NCI-H460 (cell line): ENCODE data around the gene POGLUT3. TPM values are rescaled to one million over a fixed set of nuclear protein-coding genes. Genes with fewer than 3 reads are reported as not detected.

Experiments used
- DNase-seq: peaks from one replicate; pipeline ENCODE4 v3.0.0-alpha.2; 2016; ENCODE audit warnings: low read depth; ENCODE audit errors: extremely low read depth
- polyA plus RNA-seq: library from polyadenylated mRNA; depleted of rRNA; stranded (reverse); fragments of >200 nt; gene quantifications from 2 replicates; pipeline ENCODE4 v1.2.3, GENCODE V29; 2014; cell fraction: nucleus; rRNA removed
- total RNA-seq: library from RNA; depleted of rRNA; stranded (reverse); fragments of >200 nt; shearing (Covaris generic); gene quantifications from 2 replicates; pipeline ENCODE4 v1.2.3, GENCODE V29; 2014; rRNA removed

The POGLUT3 gene, protein sequence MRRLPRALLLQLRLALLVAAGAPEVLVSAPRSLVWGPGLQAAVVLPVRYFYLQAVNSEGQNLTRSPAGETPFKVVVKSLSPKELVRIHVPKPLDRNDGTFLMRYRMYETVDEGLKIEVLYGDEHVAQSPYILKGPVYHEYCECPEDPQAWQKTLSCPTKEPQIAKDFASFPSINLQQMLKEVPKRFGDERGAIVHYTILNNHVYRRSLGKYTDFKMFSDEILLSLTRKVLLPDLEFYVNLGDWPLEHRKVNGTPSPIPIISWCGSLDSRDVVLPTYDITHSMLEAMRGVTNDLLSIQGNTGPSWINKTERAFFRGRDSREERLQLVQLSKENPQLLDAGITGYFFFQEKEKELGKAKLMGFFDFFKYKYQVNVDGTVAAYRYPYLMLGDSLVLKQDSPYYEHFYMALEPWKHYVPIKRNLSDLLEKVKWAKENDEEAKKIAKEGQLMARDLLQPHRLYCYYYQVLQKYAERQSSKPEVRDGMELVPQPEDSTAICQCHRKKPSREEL
- 20.5 and 23.3 TPM in 2 replicates for total RNA-seq
- polyA plus RNA-seq = 23.4 and 25.5 TPM in 2 replicates

DNA sequence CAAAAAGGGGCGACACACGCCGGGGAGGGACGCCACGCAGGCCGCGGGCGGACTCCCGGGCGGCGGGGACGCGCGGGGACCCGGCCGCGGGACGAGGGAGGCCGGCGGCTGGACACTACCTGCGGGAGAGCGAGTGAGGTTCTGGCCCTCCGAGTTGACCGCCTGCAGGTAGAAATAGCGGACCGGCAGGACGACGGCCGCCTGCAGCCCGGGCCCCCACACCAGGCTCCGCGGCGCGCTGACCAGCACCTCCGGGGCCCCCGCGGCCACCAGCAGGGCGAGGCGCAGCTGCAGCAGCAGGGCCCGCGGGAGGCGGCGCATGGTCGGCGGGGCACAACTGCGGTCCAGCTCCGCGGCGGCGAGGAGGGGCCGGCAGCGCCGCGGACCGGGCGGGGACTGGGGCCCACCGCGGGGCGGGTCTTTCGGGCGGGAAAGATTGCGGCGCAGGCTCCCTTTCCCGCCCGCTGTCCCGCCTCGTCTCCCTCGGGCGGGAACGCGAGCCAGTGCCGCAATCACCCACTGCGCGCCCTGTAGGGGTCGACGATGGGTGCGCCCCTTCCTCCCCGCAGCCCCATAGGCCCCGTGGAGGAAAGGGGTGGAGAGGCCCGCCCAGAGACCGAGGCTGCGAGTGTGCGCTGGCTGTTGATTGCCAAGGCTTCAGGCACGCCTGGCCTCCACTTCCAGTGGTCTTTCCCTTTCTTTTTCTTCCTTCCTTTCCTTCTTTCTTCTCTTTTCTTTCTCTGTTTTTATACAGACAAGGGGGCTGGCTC lies at the start of gene POGLUT3:
Gene POGLUT3 (minus strand): TSS at position 339 of the 770 bp plus-strand sequence. CDS start 18 bp downstream, at position 321.
- peak; percentile 8 for DNase-seq

DNA sequence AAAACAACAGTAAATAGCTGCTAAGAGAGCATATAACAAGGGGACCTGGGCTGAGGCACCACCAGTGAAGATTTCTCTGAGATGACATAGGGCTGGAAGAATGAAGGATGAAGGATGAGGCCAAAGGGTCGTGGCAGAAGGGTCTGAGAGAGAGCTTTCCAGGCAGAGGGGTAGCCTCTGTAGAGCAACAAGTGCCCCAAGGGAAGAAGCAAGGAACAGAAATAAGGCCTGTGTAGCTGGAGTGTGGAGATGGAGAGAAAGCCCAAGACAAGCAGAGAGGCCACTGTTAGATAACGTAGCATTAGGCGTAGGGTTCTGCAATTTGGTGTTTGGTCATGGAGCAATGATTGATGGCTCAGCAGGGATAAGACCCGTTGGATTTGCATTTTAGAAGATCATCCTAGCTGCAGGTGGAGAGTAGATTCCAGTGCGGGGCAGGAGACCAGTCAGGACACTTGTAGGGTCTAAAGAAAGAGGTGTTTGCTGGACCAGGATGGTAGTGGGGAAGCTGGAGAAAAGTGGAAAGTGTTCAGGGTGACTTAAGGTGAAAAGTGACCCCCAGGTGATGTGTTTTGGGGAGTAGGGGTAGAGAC lies 47.8 kb upstream of the POGLUT3 start:
- DNase-seq = no peak

DNA sequence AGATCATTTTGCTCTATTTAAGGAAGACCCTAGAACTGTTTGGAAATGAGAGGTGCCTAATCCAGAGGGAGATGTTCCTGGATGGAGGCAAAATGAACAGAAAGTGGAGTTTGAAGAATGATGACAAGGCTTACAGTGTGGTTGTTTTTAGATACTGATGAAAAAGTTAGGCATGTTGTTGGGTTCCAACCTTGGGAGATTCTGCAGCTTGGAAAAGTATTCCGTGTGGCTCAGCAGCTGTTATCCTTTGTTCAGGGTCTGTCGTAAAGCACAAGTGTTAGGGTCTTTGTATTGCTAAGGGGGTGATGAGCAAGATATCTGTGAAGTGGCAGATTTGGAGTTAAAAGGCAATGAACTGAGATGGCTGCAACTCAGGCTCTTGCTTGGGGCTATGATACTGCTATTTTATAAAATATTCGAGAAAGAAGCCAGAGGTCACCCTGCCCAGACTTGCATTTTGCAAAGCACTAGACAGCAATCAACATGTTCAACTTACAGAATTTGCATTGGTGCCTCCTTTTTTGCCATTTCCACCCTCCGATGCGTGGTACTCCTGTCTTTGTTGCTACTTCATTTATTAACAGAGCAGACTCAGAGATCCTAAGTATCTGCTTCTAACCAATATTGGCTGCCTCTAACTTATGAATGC lies 45.3 kb upstream of the POGLUT3 start:
- no peak for DNase-seq

DNA sequence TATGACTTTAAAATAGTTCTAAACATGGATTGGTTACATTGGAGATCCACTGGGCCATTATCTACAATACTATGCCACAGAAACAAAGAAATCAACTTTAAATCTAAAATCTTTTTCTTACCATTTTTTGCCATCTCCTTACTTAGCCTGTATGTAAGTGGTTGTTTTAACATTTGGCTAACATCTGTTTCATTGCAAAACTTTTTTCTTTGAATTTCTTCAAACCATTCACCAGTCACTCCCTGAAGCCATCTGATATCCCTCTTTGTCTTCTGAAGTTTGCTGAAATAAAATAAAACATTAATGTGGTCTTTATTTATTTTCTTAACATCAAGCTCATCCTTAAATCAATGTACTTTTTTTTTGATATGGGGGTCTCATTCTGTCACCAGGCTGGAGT lies 43.3 kb upstream of the POGLUT3 start:
- no peak for DNase-seq

GRCh38 chr11:108538502-108538901 lies 40.3 kb upstream of the POGLUT3 start:
- DNase-seq = no peak

DNA sequence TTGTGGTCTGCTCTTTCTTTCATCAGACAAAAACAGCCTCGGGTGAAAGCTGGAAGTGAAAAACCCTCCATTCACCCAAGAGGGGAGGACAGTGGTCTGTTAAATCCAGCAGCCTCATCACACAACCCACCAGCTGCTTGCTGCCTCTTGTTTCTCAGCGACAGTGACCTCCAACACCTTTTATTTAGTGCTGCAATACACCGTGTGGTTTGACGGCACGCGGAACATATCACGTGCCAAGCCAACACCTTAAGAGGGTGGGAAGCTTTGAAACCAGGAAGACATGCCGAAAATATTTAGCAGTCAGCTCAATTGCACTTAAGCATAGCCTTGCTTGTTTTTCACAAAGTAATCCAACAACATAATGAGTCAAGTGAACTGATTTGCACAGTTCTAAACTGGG lies 39.8 kb upstream of the POGLUT3 start:
- no peak for DNase-seq

DNA sequence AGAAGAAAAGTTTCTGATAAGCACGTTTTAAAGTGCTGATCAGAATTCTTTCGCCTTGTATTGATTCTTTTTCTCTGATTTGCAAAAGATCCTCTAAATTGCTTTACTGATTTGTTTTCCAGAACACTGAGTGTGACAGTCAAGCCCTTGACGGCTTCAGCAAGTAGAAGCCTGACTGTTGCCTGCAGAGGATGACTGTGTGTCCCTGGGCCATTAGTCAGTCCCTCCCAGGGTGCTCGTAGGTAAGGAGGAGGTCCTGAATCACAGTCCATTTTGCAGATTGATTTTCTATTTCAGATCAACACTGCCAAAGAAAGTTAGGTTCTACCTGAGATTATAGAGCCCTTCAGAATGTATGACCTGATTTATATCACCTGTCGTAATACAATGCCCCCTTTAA lies 38.6 kb upstream of the POGLUT3 start:
- no peak for DNase-seq

DNA sequence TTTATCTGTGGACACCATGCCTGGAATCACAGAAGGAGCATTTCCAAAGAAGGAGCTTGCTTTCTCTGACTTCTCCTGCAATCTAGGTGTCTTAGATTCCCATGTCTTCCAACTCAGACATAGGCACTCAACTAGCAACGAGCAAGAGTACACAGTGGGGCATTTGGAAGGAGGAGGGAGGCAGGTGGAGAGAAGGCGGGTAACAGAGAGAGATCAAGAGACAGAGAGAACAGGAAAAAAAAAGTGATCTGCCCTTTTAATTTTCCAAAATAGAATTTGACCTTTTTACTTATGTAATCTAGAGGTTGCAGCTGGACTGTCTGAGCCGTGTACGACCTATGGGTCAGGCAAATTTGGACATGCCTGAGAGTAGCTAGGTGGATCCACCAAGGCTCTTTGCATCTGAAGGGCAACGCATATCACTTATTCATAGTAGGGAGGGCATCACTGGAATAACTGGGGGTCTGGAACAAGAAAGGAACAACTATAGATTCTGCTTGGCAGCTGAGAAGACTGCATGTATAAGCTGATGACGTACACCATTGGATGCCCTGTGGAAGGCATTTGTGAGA lies 37.3 kb upstream of the POGLUT3 start:
- DNase-seq = no peak

GRCh38 chr11:108534274-108534882 lies 36.2 kb upstream of the POGLUT3 start:
- DNase-seq = no peak

DNA sequence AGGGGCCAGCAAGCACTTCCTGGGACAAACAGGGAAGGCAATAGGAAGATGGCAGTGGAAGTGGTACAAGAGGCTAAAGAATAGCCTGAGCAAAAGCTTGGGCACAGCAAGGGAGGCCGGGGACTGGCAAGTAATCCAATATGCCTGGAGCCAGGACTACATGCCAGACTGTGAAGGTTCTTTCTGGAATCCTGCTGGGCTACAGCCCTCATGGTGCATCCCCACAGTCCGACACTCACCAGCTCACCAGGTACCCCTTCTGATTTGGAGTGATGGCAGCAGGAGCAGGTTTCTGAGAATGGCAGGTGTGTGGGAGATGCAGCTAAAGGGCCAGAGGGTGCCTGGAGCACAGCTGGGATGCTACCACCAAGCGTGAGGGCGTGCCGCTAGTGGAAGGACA lies 32.2 kb upstream of the POGLUT3 start:
- no peak for DNase-seq

GRCh38 chr11:108527382-108527781 lies 29.2 kb upstream of the POGLUT3 start:
- no peak for DNase-seq

DNA sequence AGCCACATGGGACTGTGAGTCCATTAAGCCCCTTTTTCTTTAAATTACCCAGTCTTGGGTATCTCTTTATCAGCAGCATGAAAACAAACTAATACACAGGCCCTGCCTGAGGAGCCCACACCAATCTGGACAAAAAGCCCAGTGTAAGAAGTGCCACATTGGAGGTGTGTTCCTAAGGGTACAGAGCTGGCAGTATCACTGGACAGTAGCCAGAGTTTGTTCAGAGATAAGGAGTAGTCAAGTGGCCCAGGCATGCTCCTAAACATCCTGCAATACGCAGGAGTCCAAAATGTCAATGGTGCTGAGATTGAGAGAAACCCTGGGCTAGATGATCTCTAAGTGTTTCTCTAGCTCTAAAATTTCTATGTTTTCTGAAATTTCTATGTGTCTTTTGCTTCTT lies 27.0 kb upstream of the POGLUT3 start:
- DNase-seq = no peak

- DNase-seq = no peak
Observed at GRCh38 chr11:108524422-108524821, 26.2 kb upstream of the POGLUT3 start.

- DNase-seq = no peak
Observed at GRCh38 chr11:108522318-108522717, 24.1 kb upstream of the POGLUT3 start.

- no peak for DNase-seq
Observed at GRCh38 chr11:108518581-108518980, 20.4 kb upstream of the POGLUT3 start.

DNA sequence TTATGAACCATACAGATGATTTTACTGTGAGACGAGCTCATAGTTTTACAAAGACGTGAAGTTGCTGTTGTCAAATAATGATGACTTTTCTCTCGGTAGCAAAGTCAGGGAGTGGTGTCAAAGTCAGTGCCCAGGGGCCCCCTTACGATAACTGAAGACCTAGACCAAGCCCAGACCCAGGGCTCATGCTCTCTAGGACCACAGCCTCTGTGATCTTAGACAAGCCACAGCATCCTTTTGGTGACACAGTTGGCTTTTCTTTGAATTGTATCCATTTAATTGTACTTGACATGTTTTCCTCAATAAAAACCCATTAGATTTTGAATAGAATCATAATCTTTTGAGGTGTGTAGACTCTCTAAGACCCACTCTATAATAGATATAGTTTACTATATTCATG lies 17.9 kb upstream of the POGLUT3 start:
- no peak for DNase-seq

- no peak for DNase-seq
Observed at GRCh38 chr11:108512708-108513107, 14.5 kb upstream of the POGLUT3 start.

GRCh38 chr11:108511851-108512474 lies 13.8 kb upstream of the POGLUT3 start:
- no peak for DNase-seq
